Measurements from ENCODE around the gene ANAPC7. TPM values are rescaled to one million over a fixed set of nuclear protein-coding genes. Genes with fewer than 3 reads are reported as not detected.

Gene ANAPC7
- total and polyA plus RNA-seq, 9 donors = 23.6 to 66.7 (median 41.7) TPM

GRCh38 chr12:110338754-110339153 lies 64.8 kb downstream of the ANAPC7 start:
- no peaks in the 10 kb centered on the region for H3K36me3 ChIP-seq
- TF ChIP-seq POLR2A (IDR thresholded peaks at IDR 0.05) (no peak), EP300 (IDR thresholded peaks at IDR 0.05) (no peak), CTCF (IDR thresholded peaks at IDR 0.05) (no peak)
- H3K4me3 ChIP-seq = no peak overlapping the region
- WGBS, 3 donors = 66 to 70% (median 67%) methylated on average over 3 of the region's 3 CpGs
- no peak for DNase-seq
- intact Hi-C loops (cut with DNase I) = no loop called here
- no peak overlapping the region for H3K27ac ChIP-seq
- H3K9me3 ChIP-seq = no peaks in the 10 kb centered on the region
- H3K4me1 ChIP-seq (ENCODE audit: insufficient read depth) = no peaks in the 10 kb centered on the region
- no peaks in the 10 kb centered on the region for H3K27me3 ChIP-seq

- WGBS, 3 donors = 85 to 88% (median 86%) methylated on average over 11 of the region's 11 CpGs
- intact Hi-C loops (cut with DNase I) = no loop called here
- Histone ChIP-seq H3K9me3 (no peaks in the 10 kb centered on the region), H3K36me3 (no peaks in the 10 kb centered on the region), H3K27me3 (no peaks in the 10 kb centered on the region), H3K4me3 (no peak overlapping the region), H3K4me1 (ENCODE audit: insufficient read depth) (no peaks in the 10 kb centered on the region), H3K27ac (no peak overlapping the region)
- TF ChIP-seq CTCF (IDR thresholded peaks at IDR 0.05) = no peak
- no peak for TF ChIP-seq EP300 (IDR thresholded peaks at IDR 0.05)
- TF ChIP-seq POLR2A (IDR thresholded peaks at IDR 0.05) = no peak
- DNase-seq = no peak
Measured at GRCh38 chr12:110337912-110338710, 65.4 kb downstream of the ANAPC7 start.

- H3K4me3 ChIP-seq = no peak overlapping the region
- H3K27ac ChIP-seq = no peak overlapping the region
- H3K27me3 ChIP-seq = no peaks in the 10 kb centered on the region
- 85 to 89% (median 87%) methylated on average over 4 of the region's 4 CpGs for WGBS, 3 donors
- TF ChIP-seq EP300 (IDR thresholded peaks at IDR 0.05) (no peak), POLR2A (IDR thresholded peaks at IDR 0.05) (no peak), CTCF (IDR thresholded peaks at IDR 0.05) (no peak)
- no peaks in the 10 kb centered on the region for H3K9me3 ChIP-seq
- intact Hi-C loops (cut with DNase I) = no loop called here
- H3K36me3 ChIP-seq = no peaks in the 10 kb centered on the region
- peaks cover 3% of the 10 kb centered on the region for H3K4me1 ChIP-seq (ENCODE audit: insufficient read depth)
- no peak for DNase-seq
Measured at GRCh38 chr12:110335481-110336045, 67.9 kb downstream of the ANAPC7 start.

GRCh38 chr12:110333201-110333600 lies 70.3 kb downstream of the ANAPC7 start:
- intact Hi-C loops (cut with DNase I) = no loop called here
- DNase-seq = no peak
- Histone ChIP-seq H3K27ac (no peak overlapping the region), H3K27me3 (no peaks in the 10 kb centered on the region), H3K4me1 (ENCODE audit: insufficient read depth) (peaks cover 4% of the 10 kb centered on the region), H3K4me3 (no peak overlapping the region), H3K9me3 (no peaks in the 10 kb centered on the region), H3K36me3 (no peaks in the 10 kb centered on the region)
- TF ChIP-seq POLR2A (IDR thresholded peaks at IDR 0.05) (no peak), EP300 (IDR thresholded peaks at IDR 0.05) (no peak), CTCF (IDR thresholded peaks at IDR 0.05) (no peak)
